Activated CD8-positive, alpha-beta T cell treated with anti-CD3 and anti-CD28 coated beads, Interleukin-2, amount 10 ng/mL, durations not matched to agents 7 days and 5 days (primary cell): ENCODE results near the gene RERG. TPM values are rescaled to one million over a fixed set of nuclear protein-coding genes. Genes with fewer than 3 reads are reported as not detected.

Experiments
- ATAC-seq: fragments of 150-1000 bp; cut with Tn5 transposase; one replicate; pipeline ENCODE4 v1.10.0; 2021; ENCODE audit warnings: moderate library complexity
- CTCF ChIA-PET: fragments of 350-600 bp; sonication (Branson Sonifier 250); formaldehyde crosslinking; loops from one replicate; lab custom pipeline; 2021; ENCODE audit warnings: antibody characterized with exemption; lab: Charles Lee
- POLR2A ChIA-PET: fragments of 350-600 bp; sonication (Branson Sonifier 250); formaldehyde crosslinking; loops from one replicate; lab custom pipeline; 2021; ENCODE audit warnings: antibody characterized with exemption; lab: Charles Lee
- DNase-seq: peaks from one replicate; pipeline ENCODE4 v3.0.0-alpha.2; 2020
- H3K27ac Mint-ChIP-seq: one replicate; pipeline ENCODE4 v1.8.0; 2021; ENCODE audit warnings: mild to moderate bottlenecking, mixed read lengths
- H3K27me3 Mint-ChIP-seq: one replicate; pipeline ENCODE4 v1.8.0; 2021; ENCODE audit warnings: low read depth, mixed read lengths
- H3K36me3 Mint-ChIP-seq: one replicate; pipeline ENCODE4 v1.8.0; 2021; ENCODE audit warnings: low read depth, mixed read lengths
- H3K4me1 Mint-ChIP-seq: one replicate; pipeline ENCODE4 v1.8.0; 2021; ENCODE audit warnings: low read depth, mixed read lengths
- H3K4me3 Mint-ChIP-seq: one replicate; pipeline ENCODE4 v1.8.0; 2021; ENCODE audit warnings: mild to moderate bottlenecking, mixed read lengths
- H3K9me3 Mint-ChIP-seq: one replicate; pipeline ENCODE4 v1.8.0; 2022; ENCODE audit warnings: mixed read lengths; ENCODE audit not compliant: insufficient read depth
- total RNA-seq, 2 experiments: library from RNA; stranded (reverse); gene quantifications; one replicate each; pipeline ENCODE4 v1.2.3, GENCODE V29; 2021

Gene RERG
- total RNA-seq, 2 experiments from 2014 or later: not detected

DNA sequence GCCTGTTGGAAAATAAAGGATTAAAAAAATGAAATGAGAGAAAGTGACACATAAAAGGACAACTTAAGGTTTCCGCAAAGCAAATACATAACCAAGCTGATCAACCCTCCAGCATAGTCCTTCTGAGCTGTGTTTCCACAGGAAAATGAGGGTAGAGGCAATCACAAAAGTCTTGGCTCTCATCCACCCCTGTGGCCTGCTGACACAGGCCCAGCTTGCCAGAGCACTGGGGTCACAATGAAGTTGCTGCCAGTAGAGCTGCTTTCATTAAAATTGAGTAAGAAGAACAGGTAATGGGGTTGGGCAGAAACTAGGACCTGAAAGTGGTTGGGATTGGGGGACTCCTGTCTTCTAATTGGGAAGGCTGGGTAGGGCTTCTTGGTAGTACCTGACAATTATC, 65.9 kb downstream of the RERG start:
- no peaks in the 10 kb centered on the region for H3K9me3 Mint-ChIP-seq
- ChIA-PET POLR2A (no interaction called here), CTCF (interaction anchor here (1.3 kb wide), 1 partner anchor 66 kb away, joined by 4 read pairs; the partner anchor contains the start of gene RERG)
- ATAC-seq (no peak), DNase-seq (no peak)
- no peaks in the 10 kb centered on the region for H3K4me1 Mint-ChIP-seq
- no peaks in the 10 kb centered on the region for H3K36me3 Mint-ChIP-seq
- no peak overlapping the region for H3K27ac Mint-ChIP-seq
- H3K4me3 Mint-ChIP-seq: no peak overlapping the region
- H3K27me3 Mint-ChIP-seq: peaks cover 6% of the 10 kb centered on the region

DNA sequence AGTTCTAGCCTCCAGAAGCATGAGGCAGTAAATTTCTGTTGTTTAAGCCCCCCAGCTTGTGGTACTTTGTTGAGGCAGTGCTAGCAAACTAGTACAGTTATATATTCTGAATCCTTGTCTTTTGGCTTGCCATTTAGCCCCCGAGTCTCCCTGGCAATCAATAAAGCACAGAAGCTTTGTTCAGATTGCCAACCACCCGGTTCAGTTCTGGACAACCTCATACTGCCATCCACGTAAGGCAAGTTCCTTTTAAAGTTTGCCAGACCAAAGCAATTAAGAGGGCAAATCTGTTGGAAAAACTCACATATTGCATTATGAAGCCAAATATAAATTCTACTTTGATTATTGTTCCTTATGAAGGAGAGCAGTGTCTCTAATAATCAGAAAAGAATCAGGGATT, 67.1 kb downstream of the RERG start:
- no peaks in the 10 kb centered on the region for H3K36me3 Mint-ChIP-seq

DNA sequence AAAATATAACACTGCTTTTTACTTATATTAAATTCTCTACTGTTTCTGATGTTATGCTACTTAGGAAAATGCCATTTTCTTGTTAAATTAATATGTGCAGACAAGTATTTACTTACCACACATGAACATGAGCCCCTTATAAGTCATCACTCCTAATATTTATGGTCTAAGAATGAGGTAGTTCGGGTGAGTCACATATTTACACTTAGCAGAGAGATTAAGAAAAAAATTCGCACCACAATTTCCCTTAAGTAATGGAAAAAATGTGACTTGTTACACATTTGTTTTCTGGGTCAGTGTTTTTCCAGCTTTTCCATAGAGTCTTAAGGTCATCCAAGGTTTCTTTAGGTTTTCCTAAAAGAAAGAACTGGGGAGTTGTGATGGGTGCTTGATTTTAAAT, 68.3 kb downstream of the RERG start:
- DNase-seq (no peak), ATAC-seq (no peak)
- H3K9me3 Mint-ChIP-seq: no peaks in the 10 kb centered on the region
- H3K36me3 Mint-ChIP-seq: no peaks in the 10 kb centered on the region
- POLR2A ChIA-PET: no interaction called here
- H3K27me3 Mint-ChIP-seq: peaks cover 14% of the 10 kb centered on the region
- no peaks in the 10 kb centered on the region for H3K4me1 Mint-ChIP-seq
- H3K27ac Mint-ChIP-seq: no peak overlapping the region
- no peak overlapping the region for H3K4me3 Mint-ChIP-seq
- CTCF ChIA-PET: interaction anchor here (1.5 kb wide), 1 partner anchor 67 kb away, joined by 5 read pairs; the partner anchor contains the start of gene RERG

More for the DNA sequence above, 67.1 kb downstream of the RERG start:
- no peak overlapping the region for H3K4me3 Mint-ChIP-seq
- H3K4me1 Mint-ChIP-seq: no peaks in the 10 kb centered on the region
- DNase-seq (no peak), ATAC-seq (no peak)
- H3K27me3 Mint-ChIP-seq: peaks cover 11% of the 10 kb centered on the region
- no peaks in the 10 kb centered on the region for H3K9me3 Mint-ChIP-seq
- CTCF ChIA-PET: no interaction called here
- POLR2A ChIA-PET: no interaction called here
- no peak overlapping the region for H3K27ac Mint-ChIP-seq

GRCh38 chr12:15152456-15152855, 68.8 kb downstream of the RERG start:
- peaks cover 14% of the 10 kb centered on the region for H3K27me3 Mint-ChIP-seq
- ATAC-seq (no peak), DNase-seq (no peak)
- no peaks in the 10 kb centered on the region for H3K9me3 Mint-ChIP-seq
- ChIA-PET POLR2A (no interaction called here), CTCF (interaction anchor here (1.5 kb wide), 1 partner anchor 68 kb away, joined by 5 read pairs; the partner anchor contains the start of gene RERG)
- H3K4me1 Mint-ChIP-seq: no peaks in the 10 kb centered on the region
- no peak overlapping the region for H3K4me3 Mint-ChIP-seq
- no peak overlapping the region for H3K27ac Mint-ChIP-seq
- H3K36me3 Mint-ChIP-seq: no peaks in the 10 kb centered on the region

DNA sequence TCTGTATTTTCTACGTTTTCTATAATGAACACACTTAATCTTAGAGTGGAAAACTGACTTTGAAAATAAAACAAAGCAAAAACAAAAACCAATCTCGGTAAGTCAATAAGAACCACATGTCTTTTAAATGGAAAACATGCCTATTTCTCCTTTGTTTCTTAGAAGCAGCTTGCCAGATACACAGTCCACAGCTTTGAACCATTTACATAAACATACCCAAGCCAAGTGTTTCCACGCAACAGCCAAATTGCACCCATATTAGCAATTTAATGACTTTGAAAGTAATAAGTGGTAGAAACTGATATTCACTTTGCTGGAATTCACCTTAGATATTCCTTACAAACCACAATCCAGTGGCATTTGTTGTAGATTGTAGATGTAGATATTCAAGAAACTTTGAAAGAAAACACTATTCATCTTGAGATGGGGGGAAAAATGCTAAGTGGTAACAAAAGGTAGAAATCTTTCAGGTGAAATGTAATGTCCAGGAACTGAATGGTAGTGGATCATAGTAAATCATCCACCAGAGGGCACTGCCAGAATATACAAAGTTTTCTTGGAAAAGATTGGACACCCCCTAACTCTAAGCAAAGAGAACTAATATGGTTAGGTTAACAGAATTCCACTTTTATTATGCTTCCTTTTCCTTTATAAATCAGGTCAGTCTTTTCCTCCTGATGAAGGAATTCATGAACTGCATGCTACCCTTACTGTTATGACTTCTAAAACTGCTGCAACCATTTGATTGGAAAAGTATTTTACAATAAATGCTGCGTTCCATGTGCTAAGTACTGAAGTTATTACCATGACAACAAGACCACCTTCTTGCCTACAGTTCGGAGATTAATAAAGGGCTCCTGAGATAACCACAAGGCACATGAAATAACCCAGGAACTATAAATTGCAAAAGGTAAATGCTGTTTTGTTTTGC, 69.8 kb downstream of the RERG start:
- Mint-ChIP-seq H3K27ac (no peak overlapping the region), H3K4me1 (no peaks in the 10 kb centered on the region), H3K9me3 (no peaks in the 10 kb centered on the region), H3K27me3 (peaks cover 14% of the 10 kb centered on the region), H3K36me3 (no peaks in the 10 kb centered on the region), H3K4me3 (no peak overlapping the region)
- no peak for ATAC-seq
- ChIA-PET POLR2A (no interaction called here), CTCF (interaction anchor here (1.5 to 1.7 kb wide), 3 partner anchors 46 to 70 kb away, joined by 3 to 7 read pairs (median 5); partner anchors contain the start of gene RERG)
- no peak for DNase-seq

DNA sequence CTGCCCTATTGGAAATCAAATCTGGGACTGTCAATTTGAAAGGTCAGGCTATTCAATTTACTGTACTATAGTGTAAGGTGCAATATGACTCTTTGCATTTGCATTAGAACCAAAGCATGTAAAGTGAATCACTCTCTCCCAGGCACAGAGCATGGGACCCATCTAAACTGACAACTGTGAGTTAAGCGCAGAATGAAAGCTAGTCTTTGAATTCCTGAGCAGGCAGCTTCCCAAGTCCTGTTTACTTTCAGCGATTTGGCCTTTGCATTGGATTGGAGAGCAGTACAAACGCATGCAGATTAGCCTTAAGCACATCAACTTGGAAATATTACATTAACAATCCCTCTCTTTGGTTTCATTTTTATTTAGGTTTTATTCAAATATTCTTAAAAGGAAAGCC, 74.6 kb downstream of the RERG start:
- H3K4me3 Mint-ChIP-seq: no peak overlapping the region
- no peaks in the 10 kb centered on the region for H3K4me1 Mint-ChIP-seq
- H3K9me3 Mint-ChIP-seq: no peaks in the 10 kb centered on the region
- H3K27me3 Mint-ChIP-seq: peaks cover 12% of the 10 kb centered on the region
- POLR2A ChIA-PET: no interaction called here
- CTCF ChIA-PET: no interaction called here
- H3K27ac Mint-ChIP-seq: no peak overlapping the region
- H3K36me3 Mint-ChIP-seq: no peaks in the 10 kb centered on the region
- no peak for DNase-seq
- no peak for ATAC-seq

GRCh38 chr12:15143467-15143866, 77.8 kb downstream of the RERG start:
- no peak for DNase-seq
- Mint-ChIP-seq H3K27ac (no peak overlapping the region), H3K4me1 (no peaks in the 10 kb centered on the region), H3K9me3 (no peaks in the 10 kb centered on the region), H3K4me3 (no peak overlapping the region), H3K36me3 (no peaks in the 10 kb centered on the region), H3K27me3 (peaks cover 10% of the 10 kb centered on the region)
- CTCF ChIA-PET: no interaction called here
- POLR2A ChIA-PET: no interaction called here
- no peak for ATAC-seq

- peaks cover 11% of the 10 kb centered on the region for H3K27me3 Mint-ChIP-seq
- H3K4me1 Mint-ChIP-seq: no peaks in the 10 kb centered on the region
- ATAC-seq (no peak), DNase-seq (no peak)
- ChIA-PET CTCF (no interaction called here), POLR2A (no interaction called here)
- no peaks in the 10 kb centered on the region for H3K9me3 Mint-ChIP-seq
- no peak overlapping the region for H3K4me3 Mint-ChIP-seq
- H3K36me3 Mint-ChIP-seq: no peaks in the 10 kb centered on the region
- H3K27ac Mint-ChIP-seq: no peak overlapping the region
Measured at GRCh38 chr12:15142711-15143110, 78.5 kb downstream of the RERG start.

GRCh38 chr12:15131431-15131830, 89.8 kb downstream of the RERG start:
- no peaks in the 10 kb centered on the region for H3K36me3 Mint-ChIP-seq
- CTCF ChIA-PET: no interaction called here
- DNase-seq: no peak
- no peak overlapping the region for H3K27ac Mint-ChIP-seq
- no peaks in the 10 kb centered on the region for H3K9me3 Mint-ChIP-seq
- POLR2A ChIA-PET: no interaction called here
- peaks cover 21% of the 10 kb centered on the region for H3K27me3 Mint-ChIP-seq
- H3K4me1 Mint-ChIP-seq: no peaks in the 10 kb centered on the region
- no peak overlapping the region for H3K4me3 Mint-ChIP-seq
- no peak for ATAC-seq

- H3K9me3 Mint-ChIP-seq: no peaks in the 10 kb centered on the region
- ChIA-PET CTCF (interaction anchor here (0.6 kb wide), 1 partner anchor 10 kb away, joined by 3 read pairs; no protein-coding TSS in a partner anchor), POLR2A (no interaction called here)
- H3K27me3 Mint-ChIP-seq: peaks cover 21% of the 10 kb centered on the region
- DNase-seq: no peak
- no peaks in the 10 kb centered on the region for H3K36me3 Mint-ChIP-seq
- H3K27ac Mint-ChIP-seq: no peak overlapping the region
- no peak overlapping the region for H3K4me3 Mint-ChIP-seq
- H3K4me1 Mint-ChIP-seq: no peaks in the 10 kb centered on the region
- ATAC-seq: no peak
Measured at GRCh38 chr12:15130541-15130940, 90.7 kb downstream of the RERG start.

- no peaks in the 10 kb centered on the region for H3K36me3 Mint-ChIP-seq
- DNase-seq (no peak), ATAC-seq (no peak)
- ChIA-PET POLR2A (interaction anchor here (0.6 kb wide), 1 partner anchor 235 kb away, joined by 3 read pairs; no protein-coding TSS in a partner anchor), CTCF (no interaction called here)
- H3K4me1 Mint-ChIP-seq: no peaks in the 10 kb centered on the region
- H3K9me3 Mint-ChIP-seq: no peaks in the 10 kb centered on the region
- H3K27me3 Mint-ChIP-seq: peaks cover 2% of the 10 kb centered on the region
- H3K27ac Mint-ChIP-seq: no peak overlapping the region
- H3K4me3 Mint-ChIP-seq: no peak overlapping the region
Measured at GRCh38 chr12:15123401-15123800, 97.8 kb downstream of the RERG start.

DNA sequence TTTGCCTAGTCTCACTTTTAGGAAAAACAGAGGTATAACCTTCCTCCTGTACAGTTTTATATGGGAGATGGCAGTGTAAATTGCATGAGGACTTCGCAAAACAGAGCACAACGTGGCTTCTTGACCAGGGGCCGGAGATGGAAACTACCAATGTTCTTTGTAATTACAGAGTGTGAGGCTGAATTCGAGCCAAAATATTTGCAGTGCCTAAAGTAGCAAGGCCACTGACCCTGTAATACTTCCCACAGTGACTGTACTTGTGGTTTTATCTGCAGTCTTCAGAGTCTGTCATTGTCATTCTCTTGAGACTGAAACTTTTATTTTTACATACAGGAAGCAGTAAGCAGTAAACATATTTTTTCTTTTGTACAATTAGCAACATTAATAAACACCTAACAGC, 98.9 kb downstream of the RERG start:
- POLR2A ChIA-PET: no interaction called here
- no peak overlapping the region for H3K27ac Mint-ChIP-seq
- CTCF ChIA-PET: no interaction called here

More for the DNA sequence above, 98.9 kb downstream of the RERG start:
- ATAC-seq: no peak
- Mint-ChIP-seq H3K4me3 (no peak overlapping the region), H3K36me3 (no peaks in the 10 kb centered on the region), H3K4me1 (no peaks in the 10 kb centered on the region), H3K27me3 (peaks cover 2% of the 10 kb centered on the region), H3K9me3 (no peaks in the 10 kb centered on the region)
- no peak for DNase-seq
